OCI-LY3 (cell line): Measurements from ENCODE around the gene FLOT2.

Experiments used
- EZH2phosphoT487 ChIP-seq: fragments of 200-600 bp; shearing (Covaris generic); IDR thresholded peaks from 2 replicates; pipeline ENCODE4 v1.6.1; 2018; ENCODE audit warnings: antibody characterized with exemption, mixed run types, low read depth
- TF ChIP-seq, protein P1 (sequence below): fragments of 200-600, 300-600 bp; sonication (generic); IDR thresholded peaks from 2 replicates; pipeline ENCODE4 v1.5.1; 2014; ENCODE audit warnings: antibody characterized with exemption, low read length, low read depth

DNA sequence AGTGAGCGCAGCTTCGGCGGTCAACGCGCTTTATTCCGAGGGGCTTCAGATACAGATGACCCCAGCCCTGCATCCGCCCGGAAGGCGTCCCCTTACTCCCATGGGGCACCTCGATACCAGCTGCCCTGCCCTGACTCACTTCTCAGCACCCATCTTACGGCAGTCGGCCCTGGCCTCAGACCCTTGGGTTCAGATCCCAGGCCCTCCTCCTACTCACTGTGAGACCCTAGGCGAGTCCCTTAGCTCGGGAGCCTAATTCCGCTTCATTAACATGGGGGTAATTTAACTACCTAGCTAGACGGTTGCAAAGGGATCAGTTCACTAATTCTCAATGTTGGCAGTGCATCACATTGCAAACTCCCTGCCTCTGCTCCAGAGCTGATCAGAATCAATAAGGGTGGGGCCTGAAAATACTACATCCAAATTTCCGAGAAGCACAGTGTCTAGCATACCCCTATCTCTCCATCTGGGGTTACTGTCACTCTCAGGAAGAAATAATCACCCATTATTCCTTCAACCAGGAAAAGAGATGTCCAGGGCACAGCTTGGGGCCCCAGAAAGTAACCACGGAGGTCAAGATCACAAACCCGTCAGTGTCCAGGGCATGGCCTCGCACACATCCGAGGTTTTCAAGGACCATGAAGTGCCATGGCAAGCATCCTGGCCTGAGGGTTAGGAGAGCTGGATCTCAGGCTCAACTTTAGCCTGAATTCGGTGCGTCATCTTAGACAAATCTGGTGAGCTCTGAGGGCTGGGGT is 415 bp upstream of the FLOT2 start:
- TF ChIP-seq, protein P1, sequence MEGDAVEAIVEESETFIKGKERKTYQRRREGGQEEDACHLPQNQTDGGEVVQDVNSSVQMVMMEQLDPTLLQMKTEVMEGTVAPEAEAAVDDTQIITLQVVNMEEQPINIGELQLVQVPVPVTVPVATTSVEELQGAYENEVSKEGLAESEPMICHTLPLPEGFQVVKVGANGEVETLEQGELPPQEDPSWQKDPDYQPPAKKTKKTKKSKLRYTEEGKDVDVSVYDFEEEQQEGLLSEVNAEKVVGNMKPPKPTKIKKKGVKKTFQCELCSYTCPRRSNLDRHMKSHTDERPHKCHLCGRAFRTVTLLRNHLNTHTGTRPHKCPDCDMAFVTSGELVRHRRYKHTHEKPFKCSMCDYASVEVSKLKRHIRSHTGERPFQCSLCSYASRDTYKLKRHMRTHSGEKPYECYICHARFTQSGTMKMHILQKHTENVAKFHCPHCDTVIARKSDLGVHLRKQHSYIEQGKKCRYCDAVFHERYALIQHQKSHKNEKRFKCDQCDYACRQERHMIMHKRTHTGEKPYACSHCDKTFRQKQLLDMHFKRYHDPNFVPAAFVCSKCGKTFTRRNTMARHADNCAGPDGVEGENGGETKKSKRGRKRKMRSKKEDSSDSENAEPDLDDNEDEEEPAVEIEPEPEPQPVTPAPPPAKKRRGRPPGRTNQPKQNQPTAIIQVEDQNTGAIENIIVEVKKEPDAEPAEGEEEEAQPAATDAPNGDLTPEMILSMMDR = no peak
- no peak for TF ChIP-seq EZH2phosphoT487
